H9 (cell line): ENCODE measurements around the gene FYCO1. TPM values are rescaled to one million over a fixed set of nuclear protein-coding genes. Genes with fewer than 3 reads are reported as not detected.

Source experiments
- DNase-seq: peaks from one replicate; pipeline ENCODE4 v3.0.0-alpha.2; 2017
- H2AFZ ChIP-seq: one replicate; pipeline ENCODE4 v1.6.1; 2013; ENCODE audit warnings: mild to moderate bottlenecking, low read length, control low read depth, moderate library complexity
- H2AK5ac ChIP-seq: 2 replicates; pipeline ENCODE4 v1.6.1; 2013; ENCODE audit warnings: low read length, control low read depth, mixed read lengths; ENCODE audit not compliant: insufficient read length
- H2BK120ac ChIP-seq: one replicate; pipeline ENCODE4 v1.6.1; 2013; ENCODE audit warnings: low read depth, mild to moderate bottlenecking, low read length, control low read depth, inconsistent platforms; ENCODE audit not compliant: poor library complexity, severe bottlenecking
- H2BK12ac ChIP-seq: 2 replicates; pipeline ENCODE4 v1.6.1; 2013; ENCODE audit warnings: low read length, control low read depth, mixed read lengths, low read depth; ENCODE audit not compliant: insufficient read length
- H2BK15ac ChIP-seq: 2 replicates; pipeline ENCODE4 v1.6.1; 2013; ENCODE audit warnings: low read depth, low read length, control low read depth
- H2BK20ac ChIP-seq: one replicate; pipeline ENCODE4 v1.6.1; 2013; ENCODE audit warnings: low read depth, mild to moderate bottlenecking, low read length, control low read depth, inconsistent platforms; ENCODE audit not compliant: poor library complexity, severe bottlenecking
- H2BK5ac ChIP-seq: 2 replicates; pipeline ENCODE4 v1.6.1; 2013; ENCODE audit warnings: low read length, control low read depth, mixed read lengths; ENCODE audit not compliant: insufficient read length
- H3K14ac ChIP-seq: 2 replicates; pipeline ENCODE4 v1.6.1; 2013; ENCODE audit warnings: low read length, control low read depth; ENCODE audit not compliant: insufficient read depth
- H3K18ac ChIP-seq: 2 replicates; pipeline ENCODE4 v1.6.1; 2013; ENCODE audit warnings: low read depth, mild to moderate bottlenecking, mixed read lengths, low read length, control low read depth; ENCODE audit not compliant: insufficient read length
- H3K23ac ChIP-seq: 2 replicates; pipeline ENCODE4 v1.6.1; 2013; ENCODE audit warnings: low read length, control low read depth, mixed read lengths, low read depth; ENCODE audit not compliant: insufficient read length
- H3K23me2 ChIP-seq: 2 replicates; pipeline ENCODE4 v1.6.1; 2013; ENCODE audit warnings: low read depth, mild to moderate bottlenecking, mixed read lengths, low read length, control low read depth; ENCODE audit not compliant: insufficient read length, poor library complexity, severe bottlenecking
- H3K27ac ChIP-seq: 2 replicates; pipeline ENCODE4 v1.5.1; 2013; ENCODE audit warnings: low read length, control low read depth, mixed read lengths, low read depth; ENCODE audit not compliant: insufficient read length
- H3K27me3 ChIP-seq: 2 replicates; pipeline ENCODE4 v1.6.1; 2013; ENCODE audit warnings: low read length, control low read depth, inconsistent platforms; ENCODE audit not compliant: insufficient read depth
- H3K4ac ChIP-seq: 2 replicates; pipeline ENCODE4 v1.6.1; 2013; ENCODE audit warnings: low read depth, mild to moderate bottlenecking, control low read depth, inconsistent platforms, low read length, moderate library complexity
- H3K4me1 ChIP-seq: 2 replicates; pipeline ENCODE4 v1.6.1; 2013; ENCODE audit warnings: low read length, control low read depth, inconsistent platforms; ENCODE audit not compliant: insufficient read depth
- H3K4me2 ChIP-seq: 2 replicates; pipeline ENCODE4 v1.6.1; 2013; ENCODE audit warnings: low read length, control low read depth, mixed read lengths; ENCODE audit not compliant: insufficient read length, insufficient read depth
- H3K56ac ChIP-seq: 2 replicates; pipeline ENCODE4 v1.6.1; 2013; ENCODE audit warnings: low read depth, mild to moderate bottlenecking, mixed read lengths, low read length, control low read depth; ENCODE audit not compliant: insufficient read length
- H3K79me1 ChIP-seq: 2 replicates; pipeline ENCODE4 v1.6.1; 2013; ENCODE audit warnings: low read depth, mild to moderate bottlenecking, moderate library complexity, low read length, control low read depth, inconsistent platforms; ENCODE audit not compliant: insufficient read depth, poor library complexity, severe bottlenecking
- H3K79me2 ChIP-seq: 2 replicates; pipeline ENCODE4 v1.6.1; 2013; ENCODE audit warnings: low read length, control low read depth, inconsistent platforms; ENCODE audit not compliant: insufficient read depth
- H3K9ac ChIP-seq: 2 replicates; pipeline ENCODE4 v1.6.1; 2013; ENCODE audit warnings: low read length, control low read depth, mixed read lengths; ENCODE audit not compliant: insufficient read length; ENCODE audit errors: extremely low read depth
- H3K9me3 ChIP-seq: one replicate; pipeline ENCODE4 v1.6.1; 2013; ENCODE audit warnings: low read depth, low read length, inconsistent platforms; ENCODE audit not compliant: control insufficient read depth
- H3T11ph ChIP-seq: one replicate; pipeline ENCODE4 v1.6.1; 2013; ENCODE audit warnings: mild to moderate bottlenecking, low read length, control low read depth, inconsistent platforms
- H4K20me1 ChIP-seq: one replicate; pipeline ENCODE4 v1.6.1; 2013; ENCODE audit not compliant: control insufficient read depth, insufficient read length, insufficient read depth
- H4K5ac ChIP-seq: 2 replicates; pipeline ENCODE4 v1.6.1; 2013; ENCODE audit warnings: low read depth, mild to moderate bottlenecking, mixed read lengths, low read length, control low read depth; ENCODE audit not compliant: insufficient read length
- H4K8ac ChIP-seq: replicated peaks from 2 replicates; pipeline ENCODE4 v1.6.1; 2013; ENCODE audit warnings: low read length, control low read depth, mixed read lengths, low read depth; ENCODE audit not compliant: insufficient read length
- H4K91ac ChIP-seq: 2 replicates; pipeline ENCODE4 v1.6.1; 2013; ENCODE audit warnings: low read depth, mild to moderate bottlenecking, moderate library complexity, mixed read lengths, low read length, control low read depth; ENCODE audit not compliant: insufficient read length
- H3K27ac Mint-ChIP-seq, 3 experiments: 2 replicates in 2 of 3; 3 replicates in 1 of 3; pipeline ENCODE4 v1.8.0; 2020 to 2021; ENCODE audit warnings: mixed read lengths in 3 of 3, mild to moderate bottlenecking in 1 of 3, moderate library complexity in 1 of 3
- H3K27me3 Mint-ChIP-seq: 2 replicates; pipeline ENCODE4 v1.8.0; 2021; ENCODE audit warnings: low read depth, mild to moderate bottlenecking, moderate library complexity, mixed read lengths
- H3K36me3 Mint-ChIP-seq, 3 experiments: 2 replicates in 2 of 3; 3 replicates in 1 of 3; pipeline ENCODE4 v1.8.0; 2020 to 2021; ENCODE audit warnings: low read depth in 3 of 3, mixed read lengths in 3 of 3; ENCODE audit not compliant: insufficient read depth in 1 of 3
- H3K4me1 Mint-ChIP-seq, 2 experiments: 2 replicates each; pipeline ENCODE4 v1.8.0; 2020; ENCODE audit warnings: mixed read lengths in 2 of 2
- H3K4me3 Mint-ChIP-seq, 2 experiments: 2 replicates in 1 of 2; 3 replicates in 1 of 2; pipeline ENCODE4 v1.8.0; 2020 to 2021; ENCODE audit warnings: mild to moderate bottlenecking in 2 of 2, mixed read lengths in 2 of 2, moderate library complexity in 1 of 2
- H3K9me3 Mint-ChIP-seq, 2 experiments: 2 replicates in 1 of 2; 3 replicates in 1 of 2; pipeline ENCODE4 v1.8.0; 2020; ENCODE audit warnings: mild to moderate bottlenecking in 2 of 2, mixed read lengths in 2 of 2, moderate library complexity in 1 of 2
- WGBS: extraction: QIAGEN DNeasy Blood & Tissue Kit; methylation state at CpG from one replicate; pipeline ENCODE4 v1.1.7; 2013; ENCODE audit warnings: missing lambda C conversion rate, low lambda C conversion rate, mixed read lengths; ENCODE audit not compliant: insufficient read length; ENCODE audit errors: extremely low coverage; 5-methylcytosine and 5-hydroxymethylcytosine counted together
- total RNA-seq: library from RNA; stranded (reverse); gene quantifications from 2 replicates; pipeline ENCODE4 v1.2.1, GENCODE V29; 2021
- TF ChIP-seq, protein P1 (sequence below): fragments of 200-600 bp; sonication (generic); conservative IDR thresholded peaks from 3 replicates; pipeline ENCODE4 v1.8.0; 2021; ENCODE audit warnings: antibody characterized with exemption, mild to moderate bottlenecking

The FYCO1 gene
- total RNA-seq, 1 experiment from 2014 or later, result 10.4 TPM

- H3K56ac ChIP-seq, result no peak overlapping the region
- no peak overlapping the region for H2BK20ac ChIP-seq
- no peaks in the 10 kb centered on the region for H3K4me1 ChIP-seq
- no peak overlapping the region for H3K23ac ChIP-seq
- no peaks in the 10 kb centered on the region for H3K79me1 ChIP-seq
- no peak overlapping the region for H2AK5ac ChIP-seq
- H4K91ac ChIP-seq, result no peak overlapping the region
- peaks cover 13 to 73% (median 65%) of the 10 kb centered on the region in 3 experiments; a peak in 6 of 7 replicates for H3K36me3 Mint-ChIP-seq
- no peak for DNase-seq
- no peak overlapping the region for H2BK15ac ChIP-seq
- H3K27ac Mint-ChIP-seq, result no peak overlapping the region
- no peak overlapping the region for H2AFZ ChIP-seq
- H3K23me2 ChIP-seq, result no peaks in the 10 kb centered on the region
- H3K9me3 Mint-ChIP-seq, result no peaks in the 10 kb centered on the region
- no peak overlapping the region for H3K27ac ChIP-seq
- no peaks in the 10 kb centered on the region for H3K79me2 ChIP-seq
- no peak overlapping the region for H3K18ac ChIP-seq
- H2BK12ac ChIP-seq, result no peak overlapping the region
- no CpG with 5 or more reads among the region's 5 CpGs for WGBS
- H2BK120ac ChIP-seq, result no peak overlapping the region
- H3K27me3 Mint-ChIP-seq, result no peaks in the 10 kb centered on the region
- H3K14ac ChIP-seq, result no peak overlapping the region
- H3K27me3 ChIP-seq, result no peaks in the 10 kb centered on the region
- H3K9me3 ChIP-seq, result no peaks in the 10 kb centered on the region
- TF ChIP-seq, protein P1, sequence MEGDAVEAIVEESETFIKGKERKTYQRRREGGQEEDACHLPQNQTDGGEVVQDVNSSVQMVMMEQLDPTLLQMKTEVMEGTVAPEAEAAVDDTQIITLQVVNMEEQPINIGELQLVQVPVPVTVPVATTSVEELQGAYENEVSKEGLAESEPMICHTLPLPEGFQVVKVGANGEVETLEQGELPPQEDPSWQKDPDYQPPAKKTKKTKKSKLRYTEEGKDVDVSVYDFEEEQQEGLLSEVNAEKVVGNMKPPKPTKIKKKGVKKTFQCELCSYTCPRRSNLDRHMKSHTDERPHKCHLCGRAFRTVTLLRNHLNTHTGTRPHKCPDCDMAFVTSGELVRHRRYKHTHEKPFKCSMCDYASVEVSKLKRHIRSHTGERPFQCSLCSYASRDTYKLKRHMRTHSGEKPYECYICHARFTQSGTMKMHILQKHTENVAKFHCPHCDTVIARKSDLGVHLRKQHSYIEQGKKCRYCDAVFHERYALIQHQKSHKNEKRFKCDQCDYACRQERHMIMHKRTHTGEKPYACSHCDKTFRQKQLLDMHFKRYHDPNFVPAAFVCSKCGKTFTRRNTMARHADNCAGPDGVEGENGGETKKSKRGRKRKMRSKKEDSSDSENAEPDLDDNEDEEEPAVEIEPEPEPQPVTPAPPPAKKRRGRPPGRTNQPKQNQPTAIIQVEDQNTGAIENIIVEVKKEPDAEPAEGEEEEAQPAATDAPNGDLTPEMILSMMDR, result no peak
- no peak overlapping the region for H4K5ac ChIP-seq
- no peak overlapping the region for H3K9ac ChIP-seq
- H2BK5ac ChIP-seq, result no peak overlapping the region
- no peak overlapping the region for H4K8ac ChIP-seq
- H4K20me1 ChIP-seq, result peaks cover 3% of the 10 kb centered on the region
- H3K4me2 ChIP-seq, result no peak overlapping the region
- H3K4me1 Mint-ChIP-seq, result no peaks in the 10 kb centered on the region
- H3K4ac ChIP-seq, result no peak overlapping the region
- no peak overlapping the region for H3K4me3 Mint-ChIP-seq
- H3T11ph ChIP-seq, result no peak overlapping the region
Observed at GRCh38 chr3:45975686-45976085, 19.9 kb downstream of the FYCO1 start.
